Adipocyte (in vitro differentiated cells): ENCODE data around the gene GRK2.
"Not testable (repeated sequence)": the region's sequence is repeated elsewhere in the genome, so short reads cannot be mapped to it uniquely, and the experiment has no call there.

ENCODE experiments used
- DNase-seq: peaks from one replicate; pipeline ENCODE4 v3.0.0-alpha.2; 2015; ENCODE audit warnings: low read depth
- H3K27me3 ChIP-seq: replicated peaks from 2 replicates; pipeline ENCODE4 v1.7.0; 2013; ENCODE audit warnings: mild to moderate bottlenecking, low read length, moderate library complexity; ENCODE audit not compliant: control insufficient read depth, insufficient read depth
- H3K36me3 ChIP-seq: 2 replicates; pipeline ENCODE4 v1.7.0; 2013; ENCODE audit warnings: low read length, mild to moderate bottlenecking, moderate library complexity; ENCODE audit not compliant: control insufficient read depth, insufficient read depth, severe bottlenecking
- H3K4me1 ChIP-seq: 2 replicates; pipeline ENCODE4 v1.7.0; 2013; ENCODE audit warnings: mild to moderate bottlenecking, low read length, moderate library complexity; ENCODE audit not compliant: control insufficient read depth, insufficient read depth
- H3K4me3 ChIP-seq: 2 replicates; pipeline ENCODE4 v1.7.0; 2013; ENCODE audit warnings: mild to moderate bottlenecking, low read length, moderate library complexity
- H3K9ac ChIP-seq: 2 replicates; pipeline ENCODE4 v1.7.0; 2013; ENCODE audit warnings: mild to moderate bottlenecking, low read length, moderate library complexity
- H3K9me3 ChIP-seq: 2 replicates; pipeline ENCODE4 v1.7.0; 2013; ENCODE audit warnings: mild to moderate bottlenecking, low read length, moderate library complexity; ENCODE audit not compliant: control insufficient read depth

Gene GRK2

DNA sequence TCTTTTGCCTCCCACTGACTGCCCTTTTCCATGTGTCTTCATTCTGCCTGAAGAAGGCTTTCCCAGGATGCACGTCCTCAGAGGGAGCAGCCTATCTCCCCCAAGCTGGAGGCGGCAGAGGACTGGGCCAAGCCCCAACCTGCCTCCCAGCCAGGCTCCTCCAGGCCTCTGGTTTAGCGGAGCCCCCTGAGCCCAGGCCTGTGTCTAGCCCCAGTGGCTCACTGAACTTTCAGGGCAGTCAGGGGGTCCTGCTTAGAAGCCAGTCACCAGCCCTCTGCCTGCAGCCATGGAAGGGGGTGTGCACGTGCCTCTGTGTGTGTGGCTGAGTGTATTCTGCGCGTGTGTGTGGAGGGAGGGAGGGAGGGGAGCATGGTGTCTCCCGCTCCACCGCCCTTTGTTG lies 10.4 kb upstream of the GRK2 start:
- Histone ChIP-seq H3K4me3 (no peak overlapping the region), H3K9ac (no peak overlapping the region), H3K27me3 (no peaks in the 10 kb centered on the region), H3K4me1 (no peaks in the 10 kb centered on the region), H3K9me3 (no peaks in the 10 kb centered on the region), H3K36me3 (peaks cover 61% of the 10 kb centered on the region)
- no peak for DNase-seq

DNA sequence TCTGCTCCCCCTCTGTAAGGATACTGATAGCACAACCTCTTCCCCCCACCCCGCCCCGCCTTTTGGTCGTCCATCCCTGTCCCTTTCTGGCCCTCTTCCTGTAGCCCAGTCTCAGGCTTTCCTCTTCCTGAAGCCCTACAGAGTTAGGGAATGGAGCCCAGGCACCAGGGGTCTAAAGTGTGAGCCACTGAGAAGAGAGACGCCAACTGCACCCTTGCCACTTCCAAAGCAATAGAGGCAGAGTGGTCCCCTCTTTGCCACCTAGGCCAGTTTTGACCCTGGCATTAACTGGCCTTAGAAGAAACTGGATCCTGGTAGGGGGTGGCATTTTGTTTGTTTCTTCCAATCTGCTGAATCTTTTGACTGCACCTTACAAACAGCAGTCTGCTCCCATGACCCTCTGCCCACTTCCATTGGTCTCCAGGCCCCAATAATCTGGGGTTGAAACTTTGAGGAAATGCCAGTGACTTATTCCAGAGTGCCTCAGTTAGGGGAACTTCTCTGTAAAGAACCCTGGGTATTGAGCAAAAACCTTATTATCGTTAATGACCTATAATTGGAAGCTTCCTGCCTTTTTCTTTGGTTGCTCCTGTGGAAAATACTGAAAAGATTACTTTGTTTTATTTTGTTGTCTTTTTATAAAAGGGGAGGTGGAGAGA lies 9.7 kb upstream of the GRK2 start:
- H3K4me1 ChIP-seq: peaks cover 5% of the 10 kb centered on the region
- no peak overlapping the region for H3K4me3 ChIP-seq
- no peak for DNase-seq
- no peak overlapping the region for H3K9ac ChIP-seq
- H3K36me3 ChIP-seq: peaks cover 53% of the 10 kb centered on the region
- no peaks in the 10 kb centered on the region for H3K27me3 ChIP-seq
- H3K9me3 ChIP-seq: no peaks in the 10 kb centered on the region

DNA sequence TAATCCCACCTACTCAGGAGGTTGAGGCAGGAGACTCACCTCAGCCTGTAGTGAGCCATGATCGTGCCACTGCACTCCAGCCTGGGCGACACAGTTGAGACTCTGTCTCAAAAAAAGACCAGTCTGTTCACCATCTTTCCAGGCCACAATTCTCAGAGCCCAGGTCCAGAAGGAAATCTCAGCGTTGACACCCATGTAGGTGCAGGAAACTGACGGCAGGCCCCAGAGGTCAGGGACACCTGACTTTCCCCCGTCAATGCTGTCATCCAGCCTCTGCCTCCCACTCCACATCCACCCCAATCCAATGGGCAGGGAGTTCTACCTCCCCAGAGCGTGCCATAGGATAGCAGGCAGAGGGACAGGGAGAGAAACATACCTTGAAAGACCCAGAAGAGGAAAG lies 5.9 kb upstream of the GRK2 start:
- no peak for DNase-seq
- no peak overlapping the region for H3K9ac ChIP-seq
- H3K9me3 ChIP-seq: no peaks in the 10 kb centered on the region
- peaks cover 19% of the 10 kb centered on the region for H3K4me1 ChIP-seq
- peaks cover 15% of the 10 kb centered on the region for H3K36me3 ChIP-seq
- no peaks in the 10 kb centered on the region for H3K27me3 ChIP-seq
- no peak overlapping the region for H3K4me3 ChIP-seq

DNA sequence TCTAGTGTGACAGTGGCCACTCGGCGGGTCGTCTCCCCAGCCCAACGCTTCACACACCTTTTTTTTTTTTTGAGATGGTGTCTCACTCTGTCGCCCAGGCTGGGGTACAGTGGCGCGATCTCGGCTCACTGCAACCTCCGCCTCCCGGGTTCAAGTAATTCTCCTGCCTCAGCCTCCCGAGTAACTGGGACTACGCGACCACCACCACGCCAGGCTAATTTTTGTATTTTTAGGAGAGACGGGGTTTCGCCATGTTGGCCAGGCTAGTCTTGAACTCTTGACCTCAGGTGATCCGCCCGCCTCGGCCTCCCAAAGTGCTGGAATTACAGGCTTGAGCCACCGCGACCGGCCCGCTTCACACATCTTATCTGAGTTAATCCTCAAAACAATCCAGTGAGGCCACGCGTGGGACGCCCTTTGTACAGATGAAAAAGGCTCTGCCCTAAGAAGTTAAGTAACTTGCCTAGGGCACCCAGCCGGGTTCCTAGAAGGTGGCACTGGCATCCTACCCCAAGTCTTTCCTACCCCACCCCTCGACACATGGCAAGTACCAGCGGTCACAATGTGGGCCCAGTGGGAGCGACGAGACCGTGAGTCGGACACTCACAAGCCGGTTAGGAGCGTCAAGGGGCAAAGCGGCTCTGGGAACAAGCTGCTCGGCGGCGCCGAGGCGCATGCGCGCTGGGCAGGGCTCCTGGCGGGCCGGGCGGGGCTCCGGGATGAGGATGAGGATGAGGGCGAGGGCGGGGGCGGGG lies 5.2 kb upstream of the GRK2 start:
- DNase-seq: peak; percentile 89
- H3K4me1 ChIP-seq: peaks cover 23% of the 10 kb centered on the region
- H3K27me3 ChIP-seq, H3K36me3 ChIP-seq, H3K9me3 ChIP-seq: not testable (repeated sequence)
- peak overlapping the region; percentile 72 for H3K4me3 ChIP-seq
- H3K9ac ChIP-seq: peak overlapping the region; percentile 70

DNA sequence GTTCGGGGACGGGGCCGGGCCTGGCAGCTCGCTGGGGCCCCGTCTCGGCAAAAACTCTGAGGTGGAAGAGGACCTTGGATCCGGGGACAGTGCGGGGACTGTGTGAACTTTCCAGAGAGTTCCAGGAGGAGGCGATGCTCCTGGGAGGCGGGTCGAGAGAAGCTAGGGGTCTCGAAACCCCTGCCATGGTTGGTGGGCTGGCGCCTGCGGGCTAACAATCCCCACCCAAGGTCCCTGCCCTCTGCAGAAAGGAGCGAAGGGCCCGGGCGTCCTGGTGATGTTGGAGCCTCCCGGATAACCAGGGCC lies 4.7 kb upstream of the GRK2 start:
- Histone ChIP-seq H3K9me3 (no peaks in the 10 kb centered on the region), H3K4me1 (peaks cover 24% of the 10 kb centered on the region), H3K36me3 (peaks cover 6% of the 10 kb centered on the region), H3K4me3 (no peak overlapping the region), H3K9ac (no peak overlapping the region), H3K27me3 (no peaks in the 10 kb centered on the region)
- DNase-seq: no peak

DNA sequence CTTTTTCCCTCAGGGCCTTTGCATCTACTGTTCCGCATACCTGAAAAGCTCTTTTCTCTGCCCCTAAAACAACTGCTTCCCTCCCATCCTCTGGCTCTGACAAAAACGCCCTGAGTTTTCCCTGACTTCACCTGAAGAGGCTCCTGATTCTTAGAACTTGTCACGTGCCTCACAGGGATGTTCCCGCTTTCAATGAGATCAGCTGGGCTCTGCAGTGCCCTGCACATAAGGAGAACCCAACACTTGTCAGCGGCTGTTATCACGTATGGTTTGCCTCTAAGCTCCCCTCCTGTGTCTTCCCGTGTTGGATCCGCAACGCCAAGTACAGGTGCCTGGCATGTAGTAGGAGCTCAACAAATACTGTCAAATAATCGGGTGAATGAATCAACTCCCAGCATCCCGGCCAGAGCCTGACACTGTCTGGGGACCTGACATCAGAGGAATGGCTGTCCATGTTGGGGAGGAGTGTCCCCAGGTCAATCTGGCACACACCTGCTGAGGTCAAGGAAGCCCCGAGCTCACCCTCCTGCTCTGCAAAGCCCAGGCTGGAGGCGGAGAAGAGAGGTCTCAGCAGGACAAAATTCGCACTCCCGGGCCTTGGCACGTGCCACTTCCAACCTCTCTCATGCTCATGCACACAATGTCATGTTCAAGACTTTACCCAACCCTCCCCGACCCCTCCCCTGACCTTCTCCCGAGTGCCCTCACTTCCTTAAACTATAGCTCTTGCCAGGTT lies 4.2 kb upstream of the GRK2 start:
- H3K9ac ChIP-seq: no peak overlapping the region
- no peak overlapping the region for H3K4me3 ChIP-seq
- no peak for DNase-seq
- peaks cover under 1% of the 10 kb centered on the region for H3K36me3 ChIP-seq
- no peaks in the 10 kb centered on the region for H3K9me3 ChIP-seq
- peaks cover 25% of the 10 kb centered on the region for H3K4me1 ChIP-seq
- H3K27me3 ChIP-seq: no peaks in the 10 kb centered on the region

DNA sequence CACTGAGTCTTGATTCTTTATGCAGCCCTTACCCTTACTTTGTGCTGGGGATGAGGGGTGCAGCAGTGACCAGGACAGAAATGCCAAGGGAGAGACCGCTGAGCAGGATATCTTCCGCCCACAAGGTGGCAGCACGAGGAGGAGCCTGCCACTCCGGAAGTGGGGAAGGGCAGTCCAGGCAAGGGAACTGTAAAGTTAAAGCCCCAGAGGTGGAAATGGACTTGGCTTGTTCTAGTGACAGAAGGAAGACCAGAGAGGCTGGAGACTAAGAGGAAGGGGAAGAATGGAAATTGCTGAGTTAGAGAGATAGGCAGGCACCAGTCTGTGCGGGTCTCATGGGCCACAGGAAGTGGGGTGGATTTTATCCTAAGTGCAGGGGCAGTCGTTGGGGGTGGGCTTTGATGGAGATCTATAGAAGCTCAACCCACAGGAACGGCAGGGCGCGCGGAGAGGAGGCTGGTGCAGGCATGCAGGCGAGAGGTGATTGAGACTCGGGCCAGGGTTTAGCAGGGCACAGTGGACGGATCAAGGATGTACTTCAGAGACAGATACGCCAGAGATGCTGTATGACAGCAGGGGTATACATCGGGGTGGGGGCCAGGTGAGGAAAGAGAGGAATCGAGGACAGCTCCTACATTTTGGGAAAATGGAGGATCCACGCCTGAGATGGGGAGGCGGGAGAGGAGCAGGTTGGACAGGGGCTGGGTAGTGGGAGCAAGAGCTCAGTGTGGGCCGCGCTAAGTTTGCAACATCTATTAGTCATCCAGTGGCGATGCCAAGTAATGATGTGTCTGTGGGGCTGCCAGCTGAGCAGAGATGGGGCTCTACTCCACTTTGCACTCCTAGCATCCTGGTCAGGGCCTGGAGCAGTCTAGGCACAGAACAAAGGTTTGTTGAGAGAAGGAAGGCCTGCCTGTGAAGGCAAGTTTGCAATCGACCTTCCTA lies 3.3 kb upstream of the GRK2 start:
- H3K27me3 ChIP-seq: no peaks in the 10 kb centered on the region
- H3K36me3 ChIP-seq: no peaks in the 10 kb centered on the region
- H3K4me3 ChIP-seq: no peak overlapping the region
- H3K9ac ChIP-seq: peak overlapping the region; percentile 37
- no peaks in the 10 kb centered on the region for H3K9me3 ChIP-seq
- peaks cover 34% of the 10 kb centered on the region for H3K4me1 ChIP-seq
- DNase-seq: peak; percentile 91

DNA sequence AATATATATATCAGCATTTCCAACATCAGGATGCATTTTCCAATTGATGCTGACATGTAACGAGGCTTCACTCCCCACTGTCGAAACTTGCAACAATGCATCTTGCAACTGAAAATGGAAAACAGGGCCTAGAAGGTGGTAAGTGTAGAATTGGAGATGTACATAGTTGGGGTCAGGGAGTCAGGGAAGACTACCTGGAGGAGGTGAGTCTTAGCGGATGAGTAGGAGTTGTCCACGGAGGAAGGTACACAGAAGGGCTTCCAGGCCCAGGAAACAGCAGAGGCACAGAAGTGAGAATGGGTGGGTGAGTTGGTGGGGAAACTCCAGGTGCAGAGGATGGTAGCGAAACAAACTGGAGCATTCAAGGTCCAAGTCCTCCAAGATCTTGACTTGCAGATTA lies 2.0 kb upstream of the GRK2 start:
- Histone ChIP-seq H3K4me1 (peaks cover 40% of the 10 kb centered on the region), H3K9ac (no peak overlapping the region), H3K36me3 (no peaks in the 10 kb centered on the region), H3K27me3 (no peaks in the 10 kb centered on the region), H3K4me3 (no peak overlapping the region), H3K9me3 (no peaks in the 10 kb centered on the region)
- no peak for DNase-seq

DNA sequence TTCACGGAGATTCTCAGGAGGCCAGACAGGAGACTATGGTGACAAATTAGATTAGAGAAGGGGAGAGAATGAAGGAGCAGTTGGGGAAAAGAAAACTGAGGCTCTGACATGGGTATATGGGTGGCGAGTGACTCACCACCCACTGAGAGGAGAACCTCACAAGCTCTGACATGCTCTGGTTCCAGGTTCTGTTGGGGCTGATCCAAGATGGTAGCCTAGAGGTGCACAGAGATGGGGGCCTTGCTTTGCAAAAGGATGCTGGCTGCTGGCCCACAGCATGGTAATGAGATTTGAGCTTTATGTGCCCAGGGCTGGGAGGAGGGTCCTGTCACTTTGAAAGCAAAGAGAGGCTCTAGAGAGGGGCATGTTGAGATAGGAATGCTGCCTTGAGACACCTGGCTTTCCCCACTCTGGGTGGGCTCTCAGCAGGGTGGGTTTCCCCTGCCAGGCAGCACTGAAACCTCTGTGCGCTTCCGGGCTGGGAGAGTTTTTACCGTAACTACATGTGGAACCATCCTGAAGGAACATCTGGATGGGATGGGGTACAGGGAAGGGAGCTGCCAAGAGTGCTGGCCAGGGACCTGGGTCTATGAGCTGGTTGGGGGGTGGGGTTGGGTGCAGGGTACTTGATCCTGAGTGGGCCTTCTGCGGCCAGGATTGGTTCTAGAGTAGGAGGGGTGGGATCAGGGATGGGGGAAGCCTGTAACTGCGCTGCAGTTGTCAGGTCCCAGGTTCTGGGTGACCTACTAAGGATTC lies 1.2 kb upstream of the GRK2 start:
- Histone ChIP-seq H3K27me3 (no peaks in the 10 kb centered on the region), H3K9ac (no peak overlapping the region), H3K4me3 (no peak overlapping the region), H3K4me1 (peaks cover 48% of the 10 kb centered on the region), H3K9me3 (no peaks in the 10 kb centered on the region), H3K36me3 (no peaks in the 10 kb centered on the region)
- no peak for DNase-seq

DNA sequence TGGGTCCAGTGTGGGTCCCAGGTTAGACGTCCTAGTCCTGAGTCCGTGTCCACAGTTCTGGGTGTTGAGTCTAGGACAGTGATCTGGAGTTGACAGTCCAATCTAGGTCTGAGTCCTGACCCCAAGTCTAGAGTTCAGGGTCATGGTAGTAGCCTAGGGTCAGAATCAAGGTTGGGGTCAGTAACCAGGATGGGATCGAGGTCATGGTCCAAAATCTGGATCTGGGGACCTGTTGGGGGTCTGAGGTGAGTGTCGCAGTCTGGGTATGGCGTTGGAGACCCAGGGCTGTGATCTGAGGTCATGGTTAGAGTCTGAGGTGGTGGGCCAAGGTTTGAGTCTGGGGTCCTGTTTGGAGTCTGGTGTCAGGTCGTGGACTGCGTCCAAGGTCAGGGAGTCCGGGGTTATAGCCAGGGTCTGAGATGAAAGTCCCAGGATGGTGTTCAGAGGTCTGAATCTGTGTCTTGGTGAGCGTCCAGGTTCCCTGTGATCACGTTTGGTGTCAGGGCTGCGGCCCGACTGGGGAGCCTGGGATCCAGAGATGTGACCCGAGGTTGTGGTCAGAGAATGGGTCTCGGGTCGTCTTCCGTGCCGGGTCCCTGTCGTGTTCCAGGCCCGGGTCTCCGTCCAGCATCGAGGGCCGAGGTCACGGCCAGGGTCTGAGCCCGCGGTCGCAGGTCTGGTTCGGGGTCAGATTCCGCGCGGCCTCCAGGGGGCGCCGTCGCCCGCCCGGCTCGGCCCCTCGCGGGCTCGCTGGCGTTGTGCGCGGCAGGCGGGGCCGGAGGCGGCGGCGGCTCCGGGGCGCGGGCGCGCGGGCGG lies 432 bp upstream of the GRK2 start:
- Histone ChIP-seq H3K9me3 (no peaks in the 10 kb centered on the region), H3K4me1 (peaks cover 55% of the 10 kb centered on the region), H3K27me3 (no peaks in the 10 kb centered on the region), H3K36me3 (no peaks in the 10 kb centered on the region), H3K4me3 (peak overlapping the region; percentile 50), H3K9ac (peak overlapping the region; percentile 44)
- peak; percentile 88 for DNase-seq
